ENCODE measurements around the gene SMC4.

DNA sequence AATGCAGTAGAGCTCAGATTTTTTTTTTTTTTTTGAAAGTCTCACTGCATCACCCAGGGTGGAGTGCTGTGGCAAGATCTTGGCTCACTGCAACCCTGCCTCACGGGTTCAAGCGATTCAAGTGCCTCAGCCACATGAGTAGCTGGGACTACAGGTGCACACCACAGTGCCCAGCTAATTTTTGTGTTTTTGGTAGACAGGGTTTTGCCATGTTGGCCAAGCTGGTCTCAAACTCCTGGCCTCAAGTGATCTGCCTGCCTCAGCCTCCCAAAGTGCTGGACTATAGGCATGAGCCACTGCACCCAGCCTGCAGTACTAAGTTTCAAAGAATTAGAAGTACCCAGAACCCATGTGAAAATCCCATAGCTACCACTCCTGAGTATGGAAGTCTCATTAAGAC, 35.6 kb downstream of the SMC4 start:
- TF ChIP-seq EZH2phosphoT487 (IDR thresholded peaks at IDR 0.05; ENCODE audit: borderline replicate concordance, low read depth) (no peak), POLR2AphosphoS5 (IDR thresholded peaks at IDR 0.05; ENCODE audit: low read depth, low read length) (no peak), NRF1 (IDR thresholded peaks at IDR 0.05; ENCODE audit: low read depth, low read length) (no peak)
- TF ChIP-seq, protein P1, sequence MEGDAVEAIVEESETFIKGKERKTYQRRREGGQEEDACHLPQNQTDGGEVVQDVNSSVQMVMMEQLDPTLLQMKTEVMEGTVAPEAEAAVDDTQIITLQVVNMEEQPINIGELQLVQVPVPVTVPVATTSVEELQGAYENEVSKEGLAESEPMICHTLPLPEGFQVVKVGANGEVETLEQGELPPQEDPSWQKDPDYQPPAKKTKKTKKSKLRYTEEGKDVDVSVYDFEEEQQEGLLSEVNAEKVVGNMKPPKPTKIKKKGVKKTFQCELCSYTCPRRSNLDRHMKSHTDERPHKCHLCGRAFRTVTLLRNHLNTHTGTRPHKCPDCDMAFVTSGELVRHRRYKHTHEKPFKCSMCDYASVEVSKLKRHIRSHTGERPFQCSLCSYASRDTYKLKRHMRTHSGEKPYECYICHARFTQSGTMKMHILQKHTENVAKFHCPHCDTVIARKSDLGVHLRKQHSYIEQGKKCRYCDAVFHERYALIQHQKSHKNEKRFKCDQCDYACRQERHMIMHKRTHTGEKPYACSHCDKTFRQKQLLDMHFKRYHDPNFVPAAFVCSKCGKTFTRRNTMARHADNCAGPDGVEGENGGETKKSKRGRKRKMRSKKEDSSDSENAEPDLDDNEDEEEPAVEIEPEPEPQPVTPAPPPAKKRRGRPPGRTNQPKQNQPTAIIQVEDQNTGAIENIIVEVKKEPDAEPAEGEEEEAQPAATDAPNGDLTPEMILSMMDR (IDR thresholded peaks at IDR 0.05), result no peak

All from SK-N-SH (cell line).